Hypothalamus (tissue), 51 donors: Measurements from ENCODE around the gene VPS29.

Source experiments
- DNase-seq, 51 donors: peaks; one replicate each; lab custom pipeline; 2025; lab: John Stamatoyannopoulos, UW

VPS29 gene

GRCh38 chr12:110451263-110451662, 50.6 kb downstream of the VPS29 start:
- DNase-seq, result peak in 1 of 51 donors; percentile 8

GRCh38 chr12:110449799-110450497, 52.0 kb downstream of the VPS29 start, which contains the start of gene ARPC3:
TSS of gene ARPC3 (minus strand) at chr12:110450337. CDS start at chr12:110450260, 77 bp downstream.
- DNase-seq, result peak; percentile 32 to 95 (median 86)

- no peak for DNase-seq
These were observed 57.5 kb downstream of the VPS29 start for GRCh38 chr12:110444455-110444854.
